Midbrain (tissue), 1 donor: Measurements from ENCODE around the gene TENT5A.

ENCODE experiments used
- DNase-seq: peaks from one replicate; lab custom pipeline; 2025; lab: John Stamatoyannopoulos, UW

The TENT5A gene

GRCh38 chr6:81713205-81713604 lies 39.3 kb downstream of the TENT5A start:
- DNase-seq, result no peak

- DNase-seq, result no peak
These were observed 44.3 kb downstream of the TENT5A start for GRCh38 chr6:81708113-81708699.

- no peak for DNase-seq
These were observed 47.8 kb downstream of the TENT5A start for GRCh38 chr6:81704700-81705099.

DNA sequence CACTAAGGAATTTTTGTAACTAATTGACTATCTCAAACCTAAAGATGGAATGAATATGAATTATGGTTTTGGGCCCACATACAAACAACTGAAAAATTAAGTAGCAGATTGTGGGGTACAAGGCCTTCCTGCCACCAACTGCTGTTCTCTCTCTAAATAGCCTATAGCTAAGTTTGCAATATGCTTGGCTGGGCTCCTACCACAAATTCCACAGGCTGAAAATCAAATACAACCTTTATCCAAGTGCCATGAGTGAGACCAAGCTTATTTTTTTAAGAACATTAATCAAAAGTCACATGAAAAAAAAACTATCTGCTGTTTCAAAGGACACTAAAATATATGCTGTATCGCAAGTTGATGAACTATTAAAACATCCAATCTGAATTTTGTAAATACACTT lies 52.1 kb downstream of the TENT5A start:
- DNase-seq, result no peak

- no peak for DNase-seq
These were observed 54.9 kb downstream of the TENT5A start for GRCh38 chr6:81697559-81697958.

DNA sequence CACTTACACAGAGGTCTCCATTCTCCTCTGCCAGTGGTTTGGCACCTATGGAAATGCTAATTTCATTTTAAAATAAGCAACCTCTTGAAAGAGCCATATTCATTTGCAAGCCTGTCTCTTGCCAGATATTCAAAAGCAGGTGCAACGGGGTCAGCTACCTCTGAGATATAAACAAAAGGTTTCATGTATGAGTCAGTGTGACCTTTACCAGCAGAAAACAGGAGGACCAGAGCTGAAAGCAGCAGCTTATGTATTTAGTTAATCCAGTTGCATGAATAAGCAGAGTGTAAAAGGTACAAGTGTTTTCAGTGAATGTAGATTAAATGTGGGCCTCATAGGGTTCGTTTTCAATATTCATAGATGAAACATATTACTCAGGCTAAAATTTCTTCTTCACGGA lies 56.0 kb downstream of the TENT5A start:
- no peak for DNase-seq
